IMR-90 (cell line): ENCODE results near the gene PRSS33. TPM values are rescaled to one million over a fixed set of nuclear protein-coding genes. Genes with fewer than 3 reads are reported as not detected.

Source experiments
- ATAC-seq: fragments of 200-7000 bp; cut with Tn5 transposase; 2 replicates; pipeline ENCODE4 v1.9.1; 2020; ENCODE audit warnings: low read depth, mild to moderate bottlenecking, moderate library complexity
- BruUV-seq: library from RNA; stranded (reverse); fragments of 400-500 nt; replicated peaks from 2 replicates; lab custom pipeline; 2021; lab: Mats Ljungman, UMichigan
- CTCF ChIA-PET: fragments of 300-600 bp; formaldehyde crosslinking; extraction: SDS; loops from one replicate; lab custom pipeline; 2021; ENCODE audit warnings: antibody characterized with exemption; lab: Yijun Ruan, JAX
- POLR2A ChIA-PET: fragments of 300-600 bp; sonication (Branson Sonifier 250); formaldehyde crosslinking; loops from one replicate; lab custom pipeline; 2022; ENCODE audit warnings: antibody characterized with exemption; ENCODE audit not compliant: unreplicated experiment; lab: Charles Lee
- DNase-seq: peaks from one replicate; pipeline ENCODE4 v3.0.0; 2013
- H2AFZ ChIP-seq: replicated peaks from 2 replicates; pipeline ENCODE3; 2013; ENCODE audit warnings: low read length, mild to moderate bottlenecking; ENCODE audit not compliant: poor library complexity
- H2AK5ac ChIP-seq: 2 replicates; pipeline ENCODE4 v1.6.1; 2013; ENCODE audit warnings: low read depth, low read length, inconsistent platforms
- H2AK9ac ChIP-seq: replicated peaks from 2 replicates; pipeline ENCODE3; 2013; ENCODE audit warnings: mild to moderate bottlenecking, low read depth, low read length, moderate library complexity; ENCODE audit not compliant: poor library complexity
- H2BK120ac ChIP-seq: 2 replicates; pipeline ENCODE4 v1.6.1; 2013; ENCODE audit warnings: low read depth, low read length, inconsistent platforms
- H2BK15ac ChIP-seq: 3 replicates; pipeline ENCODE4 v1.6.1; 2013; ENCODE audit warnings: low read depth, low read length, inconsistent platforms
- H2BK20ac ChIP-seq: 2 replicates; pipeline ENCODE4 v1.6.1; 2013; ENCODE audit warnings: low read depth, mild to moderate bottlenecking, inconsistent platforms, low read length, moderate library complexity
- H2BK5ac ChIP-seq: 2 replicates; pipeline ENCODE4 v1.6.1; 2013; ENCODE audit warnings: mild to moderate bottlenecking, low read depth, low read length, inconsistent platforms; ENCODE audit not compliant: poor library complexity, severe bottlenecking
- H3K14ac ChIP-seq: replicated peaks from 2 replicates; pipeline ENCODE4 v1.6.1; 2013; ENCODE audit warnings: low read depth, low read length, inconsistent platforms
- H3K18ac ChIP-seq: 2 replicates; pipeline ENCODE4 v1.6.1; 2013; ENCODE audit warnings: low read depth, low read length, control low read depth
- H3K23ac ChIP-seq: 2 replicates; pipeline ENCODE4 v1.6.1; 2013; ENCODE audit warnings: low read depth, low read length, inconsistent platforms
- H3K27ac ChIP-seq: 2 replicates; pipeline ENCODE4 v1.5.1; 2013; ENCODE audit warnings: mild to moderate bottlenecking, control low read depth, low read length; ENCODE audit not compliant: insufficient read depth
- H3K27me3 ChIP-seq: 2 replicates; pipeline ENCODE4 v1.6.1; 2013; ENCODE audit warnings: low read length; ENCODE audit not compliant: control insufficient read depth, insufficient read depth
- H3K36me3 ChIP-seq: 2 replicates; pipeline ENCODE4 v1.6.1; 2013; ENCODE audit warnings: low read length, mixed read lengths; ENCODE audit not compliant: control insufficient read depth, insufficient read depth
- H3K4ac ChIP-seq: 2 replicates; pipeline ENCODE4 v1.6.1; 2013; ENCODE audit warnings: low read depth, low read length, inconsistent platforms
- H3K4me1 ChIP-seq: 2 replicates; pipeline ENCODE4 v1.6.1; 2013; ENCODE audit warnings: low read length, mixed read lengths; ENCODE audit not compliant: control insufficient read depth, insufficient read depth
- H3K4me2 ChIP-seq: 2 replicates; pipeline ENCODE4 v1.6.1; 2013; ENCODE audit warnings: low read depth, mild to moderate bottlenecking, control low read depth, low read length, moderate library complexity
- H3K4me3 ChIP-seq: 2 replicates; pipeline ENCODE4 v1.5.1; 2013; ENCODE audit warnings: low read depth, mild to moderate bottlenecking, control low read depth, low read length, moderate library complexity; ENCODE audit not compliant: insufficient read depth
- H3K56ac ChIP-seq: 2 replicates; pipeline ENCODE4 v1.6.1; 2013; ENCODE audit warnings: low read length, inconsistent platforms; ENCODE audit not compliant: insufficient read depth; ENCODE audit errors: extremely low read depth
- H3K79me1 ChIP-seq, 2 experiments: 2 replicates each; pipeline ENCODE4 v1.6.1; 2013; ENCODE audit warnings: low read length in 2 of 2, inconsistent platforms in 1 of 2, low read depth in 1 of 2
- H3K9ac ChIP-seq: 2 replicates; pipeline ENCODE4 v1.6.1; 2013; ENCODE audit warnings: low read depth, low read length, control low read depth
- H3K9me1 ChIP-seq: 2 replicates; pipeline ENCODE4 v1.6.1; 2013; ENCODE audit warnings: low read length, inconsistent platforms; ENCODE audit not compliant: insufficient read depth
- H3K9me3 ChIP-seq: 2 replicates; pipeline ENCODE4 v1.6.1; 2013; ENCODE audit warnings: low read length; ENCODE audit not compliant: control insufficient read depth, insufficient read depth
- H4K20me1 ChIP-seq: 2 replicates; pipeline ENCODE4 v1.6.1; 2013; ENCODE audit warnings: low read length, inconsistent platforms; ENCODE audit not compliant: insufficient read depth
- H4K5ac ChIP-seq: 2 replicates; pipeline ENCODE4 v1.6.1; 2013; ENCODE audit warnings: mild to moderate bottlenecking, low read depth, low read length, control low read depth
- H4K8ac ChIP-seq, 2 experiments: 2 replicates each; pipeline ENCODE4 v1.6.1; 2013; ENCODE audit warnings: low read depth in 2 of 2, low read length in 2 of 2, control low read depth in 1 of 2, inconsistent platforms in 1 of 2
- H4K91ac ChIP-seq: 2 replicates; pipeline ENCODE4 v1.6.1; 2013; ENCODE audit warnings: low read depth, low read length, inconsistent platforms; ENCODE audit not compliant: insufficient read depth
- CEBPB ChIP-seq: IDR thresholded peaks from 2 replicates; pipeline ENCODE4 v1.6.1; 2012; ENCODE audit warnings: low read depth, low read length, improper control_type of control experiment
- CHD1 ChIP-seq: IDR thresholded peaks from 2 replicates; pipeline ENCODE4 v1.6.1; 2012; ENCODE audit warnings: low read depth, low read length, improper control_type of control experiment
- FOS ChIP-seq: fragments of 150-350 bp; IDR thresholded peaks from 2 replicates; pipeline ENCODE4 v1.6.1; 2016; ENCODE audit warnings: low read depth, low read length
- MAZ ChIP-seq: IDR thresholded peaks from 2 replicates; pipeline ENCODE4 v1.6.1; 2012; ENCODE audit warnings: low read depth, mild to moderate bottlenecking, low read length, improper control_type of control experiment, moderate library complexity, borderline replicate concordance
- MXI1 ChIP-seq: IDR thresholded peaks from 2 replicates; pipeline ENCODE4 v1.6.1; 2012; ENCODE audit warnings: low read depth, mild to moderate bottlenecking, low read length, moderate library complexity, borderline replicate concordance
- NFE2L2 ChIP-seq: fragments of 150-350 bp; IDR thresholded peaks from 2 replicates; pipeline ENCODE4 v1.6.1; 2016; ENCODE audit warnings: low read depth, mild to moderate bottlenecking, low read length
- POLR2A ChIP-seq: IDR thresholded peaks from 2 replicates; pipeline ENCODE4 v1.6.1; 2012; ENCODE audit warnings: mild to moderate bottlenecking, low read depth, low read length
- RAD21 ChIP-seq: IDR thresholded peaks from 2 replicates; pipeline ENCODE4 v1.6.1; 2012; ENCODE audit warnings: low read length, improper control_type of control experiment
- RCOR1 ChIP-seq: IDR thresholded peaks from 2 replicates; pipeline ENCODE4 v1.6.1; 2012; ENCODE audit warnings: mild to moderate bottlenecking, low read length, improper control_type of control experiment; ENCODE audit not compliant: insufficient replicate concordance
- RFX5 ChIP-seq: IDR thresholded peaks from 2 replicates; pipeline ENCODE4 v1.8.0; 2012; ENCODE audit warnings: low read depth, mild to moderate bottlenecking, low read length, moderate library complexity
- SMC3 ChIP-seq: fragments of 150-350 bp; IDR thresholded peaks from 2 replicates; pipeline ENCODE4 v1.6.1; 2016; ENCODE audit warnings: low read depth, mild to moderate bottlenecking, antibody characterized with exemption, low read length, moderate library complexity
- WGBS, 2 experiments: methylation state at CpG; one replicate each; pipeline versions ENCODE4 v1.1.5 to v1.1.7; 2013; ENCODE audit warnings: missing lambda C conversion rate in 2 of 2; ENCODE audit not compliant: insufficient read length in 1 of 2; ENCODE audit errors: extremely low coverage in 2 of 2; 5-methylcytosine and 5-hydroxymethylcytosine counted together
- dilution Hi-C: fragments of 300-500 bp; cut with HindIII; formaldehyde crosslinking; loops from one replicate; pipeline ENCODE4 v1.14.3; 2018; ENCODE audit warnings: low sequenced_read_pairs; ENCODE audit not compliant: unreplicated experiment
- in situ Hi-C: fragments of 300-500 bp; cut with MboI; formaldehyde crosslinking; loops from 3 replicates; pipeline ENCODE4 v1.14.3; 2019; ENCODE audit warnings: low sequenced_read_pairs, inconsistent platforms, mixed read lengths
- intact Hi-C: fragments of 100-400 bp; cut with micrococcal nuclease; formaldehyde crosslinking; loops from 2 replicates; pipeline ENCODE4 v1.10.0; 2022
- polyA plus RNA-seq, 3 experiments: library from polyadenylated mRNA; depleted of rRNA; stranded (reverse); fragments of >200 nt; gene quantifications; 2 replicates each; pipeline ENCODE4 v1.2.3, GENCODE V29; 2012; ENCODE audit warnings: low replicate concordance in 1 of 3
- total RNA-seq: library from RNA; depleted of rRNA; stranded (reverse); fragments of >200 nt; gene quantifications from 2 replicates; pipeline ENCODE4 v1.2.3, GENCODE V29; 2012
- TF ChIP-seq, protein P1 (sequence below): conservative IDR thresholded peaks from 2 replicates; pipeline ENCODE4 v1.5.1; 2012; ENCODE audit warnings: mild to moderate bottlenecking, low read depth, low read length, improper control_type of control experiment
- TF ChIP-seq, protein P2 (sequence below): fragments of 150-350 bp; IDR thresholded peaks from 2 replicates; pipeline ENCODE4 v1.6.1; 2016; ENCODE audit warnings: low read depth, mild to moderate bottlenecking, low read length, moderate library complexity, borderline replicate concordance
- TF ChIP-seq, protein P3 (sequence below): fragments of 150-350 bp; IDR thresholded peaks from 2 replicates; pipeline ENCODE4 v1.6.1; 2017; ENCODE audit warnings: mild to moderate bottlenecking, antibody characterized with exemption, low read length, low read depth

PRSS33 gene
- total and polyA plus RNA-seq, 2 of the 4 experiments (the other 2 are of a cell fraction): not detected

DNA sequence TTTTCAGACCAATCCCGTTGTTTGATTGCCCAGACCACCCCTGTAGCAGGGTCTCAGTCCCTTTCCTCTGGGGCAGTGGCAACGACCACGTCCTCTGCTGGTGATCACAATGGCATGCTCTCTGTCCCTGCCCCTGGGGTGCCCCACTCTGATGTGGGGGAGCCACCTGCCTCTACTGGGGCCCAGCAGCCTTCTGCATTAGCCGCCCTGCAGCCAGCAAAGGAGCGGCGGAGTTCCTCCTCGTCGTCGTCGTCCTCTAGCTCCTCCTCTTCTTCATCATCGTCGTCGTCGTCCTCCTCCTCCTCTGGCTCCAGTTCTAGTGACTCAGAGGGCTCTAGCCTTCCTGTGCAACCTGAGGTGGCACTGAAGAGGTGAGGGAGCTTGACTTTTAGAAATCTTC lies 19.5 kb downstream of the PRSS33 start:
- no peak overlapping the region for H3K4me2 ChIP-seq
- H3K23ac ChIP-seq: no peak overlapping the region
- TF ChIP-seq RFX5 (no peak), MAZ (no peak), SMC3 (no peak), RCOR1 (no peak), POLR2A (no peak), CHD1 (no peak), MXI1 (no peak), RAD21 (no peak), NFE2L2 (no peak), FOS (no peak), CEBPB (no peak)
- TF ChIP-seq, protein P1, sequence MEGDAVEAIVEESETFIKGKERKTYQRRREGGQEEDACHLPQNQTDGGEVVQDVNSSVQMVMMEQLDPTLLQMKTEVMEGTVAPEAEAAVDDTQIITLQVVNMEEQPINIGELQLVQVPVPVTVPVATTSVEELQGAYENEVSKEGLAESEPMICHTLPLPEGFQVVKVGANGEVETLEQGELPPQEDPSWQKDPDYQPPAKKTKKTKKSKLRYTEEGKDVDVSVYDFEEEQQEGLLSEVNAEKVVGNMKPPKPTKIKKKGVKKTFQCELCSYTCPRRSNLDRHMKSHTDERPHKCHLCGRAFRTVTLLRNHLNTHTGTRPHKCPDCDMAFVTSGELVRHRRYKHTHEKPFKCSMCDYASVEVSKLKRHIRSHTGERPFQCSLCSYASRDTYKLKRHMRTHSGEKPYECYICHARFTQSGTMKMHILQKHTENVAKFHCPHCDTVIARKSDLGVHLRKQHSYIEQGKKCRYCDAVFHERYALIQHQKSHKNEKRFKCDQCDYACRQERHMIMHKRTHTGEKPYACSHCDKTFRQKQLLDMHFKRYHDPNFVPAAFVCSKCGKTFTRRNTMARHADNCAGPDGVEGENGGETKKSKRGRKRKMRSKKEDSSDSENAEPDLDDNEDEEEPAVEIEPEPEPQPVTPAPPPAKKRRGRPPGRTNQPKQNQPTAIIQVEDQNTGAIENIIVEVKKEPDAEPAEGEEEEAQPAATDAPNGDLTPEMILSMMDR: no peak
- TF ChIP-seq, protein P2, sequence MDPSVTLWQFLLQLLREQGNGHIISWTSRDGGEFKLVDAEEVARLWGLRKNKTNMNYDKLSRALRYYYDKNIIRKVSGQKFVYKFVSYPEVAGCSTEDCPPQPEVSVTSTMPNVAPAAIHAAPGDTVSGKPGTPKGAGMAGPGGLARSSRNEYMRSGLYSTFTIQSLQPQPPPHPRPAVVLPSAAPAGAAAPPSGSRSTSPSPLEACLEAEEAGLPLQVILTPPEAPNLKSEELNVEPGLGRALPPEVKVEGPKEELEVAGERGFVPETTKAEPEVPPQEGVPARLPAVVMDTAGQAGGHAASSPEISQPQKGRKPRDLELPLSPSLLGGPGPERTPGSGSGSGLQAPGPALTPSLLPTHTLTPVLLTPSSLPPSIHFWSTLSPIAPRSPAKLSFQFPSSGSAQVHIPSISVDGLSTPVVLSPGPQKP: no peak
- TF ChIP-seq, protein P3, sequence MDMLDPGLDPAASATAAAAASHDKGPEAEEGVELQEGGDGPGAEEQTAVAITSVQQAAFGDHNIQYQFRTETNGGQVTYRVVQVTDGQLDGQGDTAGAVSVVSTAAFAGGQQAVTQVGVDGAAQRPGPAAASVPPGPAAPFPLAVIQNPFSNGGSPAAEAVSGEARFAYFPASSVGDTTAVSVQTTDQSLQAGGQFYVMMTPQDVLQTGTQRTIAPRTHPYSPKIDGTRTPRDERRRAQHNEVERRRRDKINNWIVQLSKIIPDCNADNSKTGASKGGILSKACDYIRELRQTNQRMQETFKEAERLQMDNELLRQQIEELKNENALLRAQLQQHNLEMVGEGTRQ: no peak
- H3K9me3 ChIP-seq: no peaks in the 10 kb centered on the region; the same call in 1 of the 2 replicates
- H4K5ac ChIP-seq: no peak overlapping the region
- H2AFZ ChIP-seq: peak overlapping the region; percentile 41
- no peak overlapping the region for H2AK5ac ChIP-seq
- no peak overlapping the region for H3K56ac ChIP-seq
- peaks cover 97% of the 10 kb centered on the region for H3K36me3 ChIP-seq
- H4K8ac ChIP-seq: no peak overlapping the region
- H3K4ac ChIP-seq: no peak overlapping the region
- H3K9ac ChIP-seq: no peak overlapping the region
- 100% methylated on average over 2 of the region's 14 CpGs; no CpG with 5 or more reads in 1 of the 2 experiments for WGBS, 2 experiments
- H3K14ac ChIP-seq: no peak overlapping the region
- H2BK5ac ChIP-seq: no peak overlapping the region
- no peak overlapping the region for H4K91ac ChIP-seq
- H3K27me3 ChIP-seq: no peaks in the 10 kb centered on the region
- no peak overlapping the region for H2BK20ac ChIP-seq
- H3K79me1 ChIP-seq: peaks cover 37 to 96% of the 10 kb centered on the region in 2 experiments
- H3K18ac ChIP-seq: no peak overlapping the region
- intact Hi-C loops (no loop called here), in situ Hi-C loops (no loop called here), dilution Hi-C loops (no loop called here)
- H2BK120ac ChIP-seq: no peak overlapping the region
- H2BK15ac ChIP-seq: no peak overlapping the region
- peaks cover 4% of the 10 kb centered on the region for H3K9me1 ChIP-seq
- no peak overlapping the region for H3K27ac ChIP-seq
- DNase-seq (no peak), ATAC-seq (no peak)
- ChIA-PET CTCF (no interaction called here), POLR2A (no interaction called here)
- H3K4me1 ChIP-seq: peaks cover 1% of the 10 kb centered on the region; the same call in 1 of the 2 replicates
- H2AK9ac ChIP-seq: peak overlapping the region; percentile 37
- BruUV-seq: no TSS peak
- no peak overlapping the region for H3K4me3 ChIP-seq
- H4K20me1 ChIP-seq: peaks cover 97% of the 10 kb centered on the region
